BLaER1 treated with 17β-estradiol and CSF1 and Interleukin-3, amounts not matched to agents 10 nM and 100 nM (cell line): ENCODE measurements around the gene NLGN1.

ENCODE experiments used
- H3K27ac ChIP-seq, 11 experiments: shearing (Covaris generic); formaldehyde crosslinking; 2 replicates each; pipeline ENCODE4 v1.8.1; 2022
- H3K27me3 ChIP-seq, 11 experiments: shearing (Covaris generic); formaldehyde crosslinking; 2 replicates each; pipeline ENCODE4 v1.8.1; 2022
- H3K36me3 ChIP-seq, 11 experiments: shearing (Covaris generic); formaldehyde crosslinking; 2 replicates each; pipeline ENCODE4 v1.8.1; 2022
- H3K4me1 ChIP-seq, 10 experiments: shearing (Covaris generic); formaldehyde crosslinking; 2 replicates each; pipeline ENCODE4 v1.8.1; 2022
- H3K4me2 ChIP-seq, 11 experiments: shearing (Covaris generic); formaldehyde crosslinking; 2 replicates each; pipeline ENCODE4 v1.8.1; 2022
- H3K4me3 ChIP-seq, 10 experiments: shearing (Covaris generic); formaldehyde crosslinking; 2 replicates each; pipeline ENCODE4 v1.8.1; 2022
- H3K9ac ChIP-seq, 11 experiments: shearing (Covaris generic); formaldehyde crosslinking; 2 replicates each; pipeline ENCODE4 v1.8.1; 2022
- H3K9me3 ChIP-seq, 11 experiments: shearing (Covaris generic); formaldehyde crosslinking; replicated peaks in 1 of 11; 2 replicates each; pipeline ENCODE4 v1.8.1; 2022
- H4K20me1 ChIP-seq, 11 experiments: shearing (Covaris generic); formaldehyde crosslinking; 2 replicates each; pipeline ENCODE4 v1.8.1; 2022
- Cebpa-rat ChIP-seq, 11 experiments: shearing (Covaris generic); IDR thresholded peaks; 2 replicates each; pipeline ENCODE4 v1.8.1; 2022

The NLGN1 gene

GRCh38 chr3:173992416-173992815 lies 594.9 kb downstream of the NLGN1 start:
- Histone ChIP-seq H3K27ac (no peak overlapping the region), H4K20me1 (no peaks in the 10 kb centered on the region), H3K9ac (no peak overlapping the region), H3K4me2 (no peak overlapping the region), H3K4me1 (no peaks in the 10 kb centered on the region), H3K27me3 (no peaks in the 10 kb centered on the region), H3K4me3 (no peak overlapping the region), H3K36me3 (no peaks in the 10 kb centered on the region), H3K9me3 (no peaks in the 10 kb centered on the region)
- no peak for TF ChIP-seq Cebpa-rat (IDR thresholded peaks at IDR 0.05)

DNA sequence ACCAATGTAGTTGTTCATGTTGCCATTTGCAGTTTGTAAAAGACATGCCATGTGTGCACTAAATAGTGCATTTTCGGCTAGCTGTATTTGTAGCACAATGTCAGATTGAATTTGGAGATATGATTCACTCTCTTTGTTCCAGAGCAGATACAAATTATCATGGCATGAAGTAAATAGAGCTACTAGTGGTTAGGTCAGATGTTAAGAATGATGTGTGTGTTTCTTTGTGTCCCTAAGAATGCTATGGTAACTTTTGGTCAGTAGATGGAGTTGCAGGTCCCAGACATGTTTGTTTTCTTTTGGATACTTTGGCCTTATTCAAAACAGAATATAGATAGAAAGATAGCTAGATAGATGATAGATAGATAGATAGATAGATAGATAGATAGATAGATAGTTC lies 595.8 kb downstream of the NLGN1 start:
- H3K36me3 ChIP-seq: no peaks in the 10 kb centered on the region
- no peaks in the 10 kb centered on the region for H3K27me3 ChIP-seq
- no peak for TF ChIP-seq Cebpa-rat (IDR thresholded peaks at IDR 0.05)
- H3K9ac ChIP-seq: no peak overlapping the region
- H3K4me3 ChIP-seq: no peak overlapping the region
- no peak overlapping the region for H3K27ac ChIP-seq
- no peak overlapping the region for H3K4me2 ChIP-seq
- H3K4me1 ChIP-seq: no peaks in the 10 kb centered on the region
- H3K9me3 ChIP-seq: no peaks in the 10 kb centered on the region
- H4K20me1 ChIP-seq: no peaks in the 10 kb centered on the region

DNA sequence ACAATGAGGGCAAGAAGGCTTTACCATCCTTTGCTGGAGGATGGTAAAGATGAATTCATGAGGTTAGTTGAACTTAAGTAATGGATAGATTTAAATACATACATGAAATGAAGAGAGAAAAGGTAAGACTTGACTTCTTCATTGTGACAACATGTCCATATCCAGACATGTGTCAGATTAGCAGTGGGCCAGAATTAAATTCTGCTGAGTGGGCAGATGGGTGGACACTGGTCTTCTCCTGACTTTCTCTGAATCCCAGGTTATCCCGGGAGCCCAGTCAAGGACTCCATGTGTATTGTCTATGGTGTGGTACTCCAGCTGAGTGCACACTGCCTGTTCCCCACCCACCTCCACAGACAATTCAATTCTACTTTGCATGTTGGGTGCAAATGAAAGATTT lies 603.1 kb downstream of the NLGN1 start:
- H3K4me2 ChIP-seq: no peak overlapping the region
- TF ChIP-seq Cebpa-rat (IDR thresholded peaks at IDR 0.05): no peak

DNA sequence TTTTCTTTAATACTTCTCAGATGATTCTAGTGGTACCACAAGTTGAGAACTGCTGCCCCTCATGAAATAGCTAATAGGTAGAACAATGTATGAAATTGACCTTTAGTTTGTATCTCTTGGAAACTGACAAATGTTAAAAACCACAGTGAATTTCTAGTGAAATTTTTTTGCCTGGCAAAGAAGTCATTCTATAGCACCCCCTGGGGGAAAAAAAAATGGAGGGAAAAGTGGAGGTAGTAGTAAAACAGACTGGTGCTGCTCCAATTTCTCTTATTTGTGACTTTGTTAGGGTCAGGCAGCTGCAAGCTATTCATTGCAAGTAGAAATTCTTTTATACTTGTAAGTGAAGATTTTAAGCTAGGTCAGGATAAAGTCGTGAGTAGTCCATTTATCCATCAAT lies 605.0 kb downstream of the NLGN1 start:
- H3K4me3 ChIP-seq: no peak overlapping the region
- no peaks in the 10 kb centered on the region for H3K27me3 ChIP-seq
- no peak overlapping the region for H3K9ac ChIP-seq
- no peaks in the 10 kb centered on the region for H3K36me3 ChIP-seq
- no peaks in the 10 kb centered on the region for H3K9me3 ChIP-seq
- H3K4me1 ChIP-seq: no peaks in the 10 kb centered on the region
- no peak overlapping the region for H3K4me2 ChIP-seq
- no peak for TF ChIP-seq Cebpa-rat (IDR thresholded peaks at IDR 0.05)
- no peak overlapping the region for H3K27ac ChIP-seq
- no peaks in the 10 kb centered on the region for H4K20me1 ChIP-seq

More for the DNA sequence above, 603.1 kb downstream of the NLGN1 start:
- Histone ChIP-seq H3K9ac (no peak overlapping the region), H3K4me3 (no peak overlapping the region), H3K27me3 (no peaks in the 10 kb centered on the region), H3K9me3 (no peaks in the 10 kb centered on the region), H3K4me1 (no peaks in the 10 kb centered on the region), H3K27ac (no peak overlapping the region), H4K20me1 (no peaks in the 10 kb centered on the region), H3K36me3 (no peaks in the 10 kb centered on the region)

- no peaks in the 10 kb centered on the region for H3K9me3 ChIP-seq
- H3K27ac ChIP-seq: no peak overlapping the region
- H4K20me1 ChIP-seq: no peaks in the 10 kb centered on the region; a peak in 1 of 22 replicates
- no peak for TF ChIP-seq Cebpa-rat (IDR thresholded peaks at IDR 0.05)
- no peak overlapping the region for H3K9ac ChIP-seq
- H3K4me3 ChIP-seq: no peak overlapping the region
- H3K36me3 ChIP-seq: no peaks in the 10 kb centered on the region
- H3K4me1 ChIP-seq: no peaks in the 10 kb centered on the region
- no peaks in the 10 kb centered on the region for H3K27me3 ChIP-seq
- H3K4me2 ChIP-seq: no peak overlapping the region
Measured at GRCh38 chr3:174010907-174011306, 613.4 kb downstream of the NLGN1 start.

GRCh38 chr3:174016186-174016585 lies 618.6 kb downstream of the NLGN1 start:
- no peak overlapping the region for H3K4me3 ChIP-seq
- H3K4me1 ChIP-seq: no peaks in the 10 kb centered on the region
- TF ChIP-seq Cebpa-rat (IDR thresholded peaks at IDR 0.05): no peak
- no peak overlapping the region for H3K27ac ChIP-seq
- H4K20me1 ChIP-seq: no peaks in the 10 kb centered on the region; a peak in 1 of 22 replicates
- H3K9me3 ChIP-seq: peaks cover 0 to 6% (median 0%) of the 10 kb centered on the region in 11 experiments; a peak in 4 of 22 replicates
- no peak overlapping the region for H3K9ac ChIP-seq
- no peak overlapping the region for H3K4me2 ChIP-seq
- H3K36me3 ChIP-seq: no peaks in the 10 kb centered on the region
- no peaks in the 10 kb centered on the region for H3K27me3 ChIP-seq

DNA sequence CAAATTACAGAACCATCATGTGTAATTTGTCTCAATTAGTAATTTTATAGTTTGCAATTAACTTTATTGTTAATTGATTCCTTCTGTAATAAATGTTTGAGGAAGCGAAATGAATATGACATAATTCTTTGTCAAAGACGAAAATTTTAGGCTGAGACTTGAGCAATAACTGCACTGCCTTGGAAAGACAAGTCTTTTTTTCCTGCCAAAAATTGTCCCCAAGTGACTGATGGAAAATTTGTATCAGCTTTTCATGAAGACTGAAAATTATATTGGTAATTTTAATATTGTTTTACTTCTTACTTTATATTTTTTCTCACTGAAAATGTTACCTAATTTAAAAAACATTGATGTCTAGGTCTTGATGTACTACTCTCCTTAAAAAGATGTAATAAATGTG lies 622.6 kb downstream of the NLGN1 start:
- Histone ChIP-seq H3K4me2 (no peak overlapping the region), H3K9ac (no peak overlapping the region), H3K27ac (no peak overlapping the region), H4K20me1 (no peaks in the 10 kb centered on the region), H3K27me3 (no peaks in the 10 kb centered on the region), H3K9me3 (peaks cover 0 to 6% (median 0%) of the 10 kb centered on the region in 11 experiments; a peak in 4 of 22 replicates), H3K36me3 (no peaks in the 10 kb centered on the region), H3K4me1 (no peaks in the 10 kb centered on the region), H3K4me3 (no peak overlapping the region)
- no peak for TF ChIP-seq Cebpa-rat (IDR thresholded peaks at IDR 0.05)

- Histone ChIP-seq H3K4me1 (peaks cover 0 to 7% (median 0%) of the 10 kb centered on the region in 10 experiments; a peak in 4 of 20 replicates), H3K4me3 (no peak overlapping the region), H4K20me1 (no peaks in the 10 kb centered on the region), H3K27me3 (no peaks in the 10 kb centered on the region), H3K9me3 (peaks cover 1 to 9% (median 3%) of the 10 kb centered on the region in 11 experiments; a peak in 20 of 22 replicates), H3K4me2 (no peak overlapping the region), H3K9ac (no peak overlapping the region), H3K36me3 (no peaks in the 10 kb centered on the region), H3K27ac (no peak overlapping the region)
- TF ChIP-seq Cebpa-rat (IDR thresholded peaks at IDR 0.05): no peak
Measured at GRCh38 chr3:174023421-174023820, 625.9 kb downstream of the NLGN1 start.

- no peaks in the 10 kb centered on the region for H3K36me3 ChIP-seq
- H3K9me3 ChIP-seq: peaks cover 14 to 23% (median 17%) of the 10 kb centered on the region in 11 experiments
- H3K4me3 ChIP-seq: no peak overlapping the region
- H3K27ac ChIP-seq: peak overlapping the region in 1 of 11 experiments; percentile 12; a peak in 1 of 22 replicates
- peak overlapping the region in 2 of 11 experiments; percentile 51 to 60; a peak in 4 of 22 replicates for H3K4me2 ChIP-seq
- no peak for TF ChIP-seq Cebpa-rat (IDR thresholded peaks at IDR 0.05)
- no peaks in the 10 kb centered on the region for H3K27me3 ChIP-seq
- H4K20me1 ChIP-seq: no peaks in the 10 kb centered on the region
- H3K9ac ChIP-seq: no peak overlapping the region
- H3K4me1 ChIP-seq: peaks cover 0 to 14% (median 0%) of the 10 kb centered on the region in 10 experiments; a peak in 4 of 20 replicates
Measured at GRCh38 chr3:174028673-174029072, 631.1 kb downstream of the NLGN1 start.

DNA sequence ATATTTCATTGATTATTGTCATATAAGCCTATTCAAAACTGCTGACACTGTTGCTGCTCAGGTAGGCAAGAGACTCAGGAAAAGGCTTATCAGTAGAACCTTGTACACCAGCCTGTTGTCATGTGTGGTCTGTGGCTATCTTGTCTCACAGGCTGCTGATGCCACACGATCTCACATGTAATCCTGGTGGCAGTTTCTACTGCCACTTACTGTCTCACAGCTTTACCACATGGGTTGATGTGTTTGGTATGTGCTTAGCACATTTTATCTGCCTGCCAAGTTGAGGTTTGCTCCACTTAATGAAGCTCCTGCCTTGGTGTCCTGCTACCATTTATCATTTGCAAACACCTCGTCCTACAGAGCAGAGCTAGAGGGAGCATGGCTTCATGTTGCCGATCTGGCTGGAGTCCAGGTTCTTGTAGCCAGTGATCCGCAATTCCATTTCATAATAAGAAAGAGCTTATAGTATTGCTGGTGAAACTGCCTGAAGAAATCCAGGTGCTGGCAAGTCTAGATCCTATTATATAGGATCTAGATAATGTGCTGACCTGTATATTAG lies 637.9 kb downstream of the NLGN1 start:
- H3K9me3 ChIP-seq: no peaks in the 10 kb centered on the region
- H4K20me1 ChIP-seq: no peaks in the 10 kb centered on the region
- H3K4me3 ChIP-seq: no peak overlapping the region
- TF ChIP-seq Cebpa-rat (IDR thresholded peaks at IDR 0.05): no peak
- no peak overlapping the region for H3K27ac ChIP-seq
- no peaks in the 10 kb centered on the region for H3K36me3 ChIP-seq
- no peaks in the 10 kb centered on the region for H3K27me3 ChIP-seq
- no peak overlapping the region for H3K9ac ChIP-seq
- no peaks in the 10 kb centered on the region for H3K4me1 ChIP-seq
- H3K4me2 ChIP-seq: no peak overlapping the region
